Cardiac muscle cell (in vitro differentiated cells and primary cell): Measurements from ENCODE around the gene TBPL2. TPM values are rescaled to one million over a fixed set of nuclear protein-coding genes. Genes with fewer than 3 reads are reported as not detected.

ENCODE experiments used
- DNase-seq, 2 donors: peaks; one replicate each; pipeline versions ENCODE4 v3.0.0 to v3.0.0-alpha.2; 2010 to 2017; ENCODE audit warnings: low read depth in 1 of 2, low spot score in 1 of 2
- H3K27ac ChIP-seq: fragments of 200-600 bp; sonication (generic); 2 replicates; pipeline ENCODE4 v1.5.1; 2016
- H3K27me3 ChIP-seq: fragments of 200-600 bp; sonication (generic); 2 replicates; pipeline ENCODE4 v1.6.0; 2016; ENCODE audit warnings: control low read depth
- H3K36me3 ChIP-seq: fragments of 200-600 bp; sonication (generic); 2 replicates; pipeline ENCODE4 v1.5.1; 2016; ENCODE audit warnings: control low read depth
- H3K4me1 ChIP-seq: fragments of 200-600 bp; sonication (generic); 2 replicates; pipeline ENCODE4 v1.8.1; 2017; ENCODE audit warnings: low read depth, mild to moderate bottlenecking, mixed run types
- H3K4me3 ChIP-seq: fragments of 200-600 bp; sonication (generic); 2 replicates; pipeline ENCODE4 v1.5.1; 2016; ENCODE audit warnings: mild to moderate bottlenecking
- H3K9me3 ChIP-seq: fragments of 200-600 bp; sonication (generic); 2 replicates; pipeline ENCODE4 v1.5.1; 2017; ENCODE audit warnings: low read depth, mild to moderate bottlenecking, control low read depth
- polyA plus RNA-seq: library from polyadenylated mRNA; unstranded; fragments of >200 nt; fragmentation: Nextera tagmentation; extraction: Ambion mirVana; gene quantifications from 2 replicates; pipeline ENCODE4 v1.2.1, GENCODE V29; 2016
- total RNA-seq: library from RNA; depleted of rRNA; stranded (reverse); fragments of >200 nt; gene quantifications from 2 replicates; pipeline ENCODE4 v1.2.3, GENCODE V29; 2016
- TF ChIP-seq, protein P1 (sequence below): IDR thresholded peaks from 2 replicates; pipeline ENCODE4 v1.5.1; 2012; ENCODE audit warnings: low read depth, mild to moderate bottlenecking, low read length

TBPL2 gene
- total and polyA plus RNA-seq, 2 experiments from 2014 or later = not detected

DNA sequence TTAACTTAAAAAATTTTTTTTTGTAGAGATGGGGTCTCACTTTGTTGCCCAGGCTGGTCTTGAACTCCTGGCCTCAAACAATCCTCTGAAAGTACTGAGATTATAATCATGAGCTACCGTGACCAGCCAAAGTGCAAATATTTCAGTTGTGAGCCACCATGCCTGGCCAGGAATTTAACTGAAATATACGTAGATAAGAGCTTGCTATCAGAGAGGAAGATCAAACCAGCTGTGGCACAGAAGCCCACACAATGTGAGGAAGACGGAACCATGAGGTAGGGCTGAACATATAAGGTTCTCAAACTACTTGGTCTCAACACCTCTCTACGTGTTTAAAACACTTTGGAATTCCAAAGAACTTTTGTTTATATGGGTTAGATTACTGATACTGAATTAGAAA lies 57.9 kb downstream of the TBPL2 start:
- Histone ChIP-seq H3K27ac (peak overlapping the region; percentile 18), H3K9me3 (no peaks in the 10 kb centered on the region), H3K27me3 (no peaks in the 10 kb centered on the region), H3K4me3 (no peak overlapping the region), H3K4me1 (peaks cover 5% of the 10 kb centered on the region), H3K36me3 (peaks cover 26% of the 10 kb centered on the region)
- TF ChIP-seq, protein P1, sequence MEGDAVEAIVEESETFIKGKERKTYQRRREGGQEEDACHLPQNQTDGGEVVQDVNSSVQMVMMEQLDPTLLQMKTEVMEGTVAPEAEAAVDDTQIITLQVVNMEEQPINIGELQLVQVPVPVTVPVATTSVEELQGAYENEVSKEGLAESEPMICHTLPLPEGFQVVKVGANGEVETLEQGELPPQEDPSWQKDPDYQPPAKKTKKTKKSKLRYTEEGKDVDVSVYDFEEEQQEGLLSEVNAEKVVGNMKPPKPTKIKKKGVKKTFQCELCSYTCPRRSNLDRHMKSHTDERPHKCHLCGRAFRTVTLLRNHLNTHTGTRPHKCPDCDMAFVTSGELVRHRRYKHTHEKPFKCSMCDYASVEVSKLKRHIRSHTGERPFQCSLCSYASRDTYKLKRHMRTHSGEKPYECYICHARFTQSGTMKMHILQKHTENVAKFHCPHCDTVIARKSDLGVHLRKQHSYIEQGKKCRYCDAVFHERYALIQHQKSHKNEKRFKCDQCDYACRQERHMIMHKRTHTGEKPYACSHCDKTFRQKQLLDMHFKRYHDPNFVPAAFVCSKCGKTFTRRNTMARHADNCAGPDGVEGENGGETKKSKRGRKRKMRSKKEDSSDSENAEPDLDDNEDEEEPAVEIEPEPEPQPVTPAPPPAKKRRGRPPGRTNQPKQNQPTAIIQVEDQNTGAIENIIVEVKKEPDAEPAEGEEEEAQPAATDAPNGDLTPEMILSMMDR = no peak
- DNase-seq = no peak

GRCh38 chr14:55381561-55381960 lies 58.9 kb downstream of the TBPL2 start:
- peaks cover 5% of the 10 kb centered on the region for H3K4me1 ChIP-seq
- no peaks in the 10 kb centered on the region for H3K9me3 ChIP-seq
- H3K4me3 ChIP-seq = no peak overlapping the region
- peaks cover 26% of the 10 kb centered on the region for H3K36me3 ChIP-seq
- H3K27me3 ChIP-seq = no peaks in the 10 kb centered on the region
- H3K27ac ChIP-seq = no peak overlapping the region
- DNase-seq = no peak
- TF ChIP-seq, protein P1 = no peak

- H3K27ac ChIP-seq = no peak overlapping the region
- TF ChIP-seq, protein P1 = no peak
- no peaks in the 10 kb centered on the region for H3K27me3 ChIP-seq
- no peak overlapping the region for H3K4me3 ChIP-seq
- no peaks in the 10 kb centered on the region for H3K9me3 ChIP-seq
- peaks cover 28% of the 10 kb centered on the region for H3K36me3 ChIP-seq
- peaks cover 5% of the 10 kb centered on the region for H3K4me1 ChIP-seq
- no peak for DNase-seq
These were observed 59.4 kb downstream of the TBPL2 start for GRCh38 chr14:55381040-55381439.

- H3K27me3 ChIP-seq = no peaks in the 10 kb centered on the region
- H3K36me3 ChIP-seq = peaks cover 28% of the 10 kb centered on the region
- DNase-seq = no peak
- TF ChIP-seq, protein P1 = no peak
- H3K27ac ChIP-seq = no peak overlapping the region
- H3K4me3 ChIP-seq = no peak overlapping the region
- no peaks in the 10 kb centered on the region for H3K4me1 ChIP-seq
- H3K9me3 ChIP-seq = no peaks in the 10 kb centered on the region
These were observed 63.2 kb downstream of the TBPL2 start for GRCh38 chr14:55377236-55377635.

- H3K4me1 ChIP-seq = no peaks in the 10 kb centered on the region
- H3K27ac ChIP-seq = no peak overlapping the region
- no peaks in the 10 kb centered on the region for H3K27me3 ChIP-seq
- TF ChIP-seq, protein P1 = no peak
- no peaks in the 10 kb centered on the region for H3K9me3 ChIP-seq
- H3K4me3 ChIP-seq = no peak overlapping the region
- peaks cover 13% of the 10 kb centered on the region for H3K36me3 ChIP-seq
- DNase-seq = no peak
These were observed 65.6 kb downstream of the TBPL2 start for GRCh38 chr14:55374771-55375170.
